Muscle layer of colon (tissue), 2 donors: ENCODE measurements around the gene CACNA1A.
"Not testable (repeated sequence)": the region's sequence is repeated elsewhere in the genome, so short reads cannot be mapped to it uniquely, and the experiment has no call there.

Source experiments
- H3K27ac ChIP-seq: one replicate; pipeline ENCODE4 v1.7.0; 2013; ENCODE audit warnings: low read depth, mild to moderate bottlenecking, low read length, moderate library complexity
- H3K27me3 ChIP-seq, 2 donors: one replicate each; pipeline ENCODE4 v1.7.0; 2013; ENCODE audit warnings: low read length in 2 of 2, mild to moderate bottlenecking in 2 of 2; ENCODE audit not compliant: insufficient read depth in 2 of 2, control insufficient read depth in 1 of 2
- H3K36me3 ChIP-seq: one replicate; pipeline ENCODE4 v1.7.0; 2013; ENCODE audit warnings: mild to moderate bottlenecking, low read length; ENCODE audit not compliant: insufficient read depth
- H3K4me1 ChIP-seq: one replicate; pipeline ENCODE4 v1.7.0; 2013; ENCODE audit warnings: mild to moderate bottlenecking, low read length; ENCODE audit not compliant: insufficient read depth
- H3K4me3 ChIP-seq, 2 donors: one replicate each; pipeline ENCODE4 v1.7.0; 2013; ENCODE audit warnings: low read length in 2 of 2, low read depth in 1 of 2, mild to moderate bottlenecking in 1 of 2, moderate library complexity in 1 of 2
- H3K9ac ChIP-seq: one replicate; pipeline ENCODE4 v1.7.0; 2013; ENCODE audit warnings: low read length
- H3K9me3 ChIP-seq: one replicate; pipeline ENCODE4 v1.7.0; 2013; ENCODE audit warnings: mild to moderate bottlenecking, low read length
- donor health status: abdominal sarcoma.
- donor health status: Adenocarcinoma of cecum.

The CACNA1A gene

GRCh38 chr19:13447978-13448377 is 58.3 kb downstream of the CACNA1A start:
- Histone ChIP-seq H3K4me3 (no peak overlapping the region), H3K4me1 (no peaks in the 10 kb centered on the region), H3K9ac (no peak overlapping the region), H3K27ac (no peak overlapping the region), H3K27me3 (no peaks in the 10 kb centered on the region), H3K36me3 (no peaks in the 10 kb centered on the region), H3K9me3 (peaks cover 10% of the 10 kb centered on the region)

GRCh38 chr19:13441810-13442512 is 64.3 kb downstream of the CACNA1A start:
- H3K9me3 ChIP-seq = no peaks in the 10 kb centered on the region
- no peaks in the 10 kb centered on the region for H3K36me3 ChIP-seq
- H3K9ac ChIP-seq = no peak overlapping the region
- no peak overlapping the region for H3K4me3 ChIP-seq
- H3K4me1 ChIP-seq = no peaks in the 10 kb centered on the region
- H3K27ac ChIP-seq = no peak overlapping the region
- no peaks in the 10 kb centered on the region for H3K27me3 ChIP-seq

GRCh38 chr19:13437919-13438618 is 68.2 kb downstream of the CACNA1A start:
- Histone ChIP-seq H3K27ac (no peak overlapping the region), H3K4me1 (no peaks in the 10 kb centered on the region), H3K36me3 (no peaks in the 10 kb centered on the region)

GRCh38 chr19:13436352-13436751 is 69.9 kb downstream of the CACNA1A start:
- Histone ChIP-seq H3K9me3 (no peaks in the 10 kb centered on the region), H3K27me3 (no peaks in the 10 kb centered on the region), H3K4me1 (no peaks in the 10 kb centered on the region), H3K27ac (no peak overlapping the region), H3K4me3 (no peak overlapping the region), H3K36me3 (no peaks in the 10 kb centered on the region), H3K9ac (no peak overlapping the region)

More at GRCh38 chr19:13437919-13438618, 68.2 kb downstream of the CACNA1A start:
- no peak overlapping the region for H3K4me3 ChIP-seq
- no peak overlapping the region for H3K9ac ChIP-seq
- no peaks in the 10 kb centered on the region for H3K9me3 ChIP-seq
- H3K27me3 ChIP-seq = no peaks in the 10 kb centered on the region

- H3K36me3 ChIP-seq = no peaks in the 10 kb centered on the region
- no peaks in the 10 kb centered on the region for H3K27me3 ChIP-seq
- H3K9ac ChIP-seq = no peak overlapping the region
- H3K4me3 ChIP-seq = no peak overlapping the region
- no peaks in the 10 kb centered on the region for H3K4me1 ChIP-seq
- no peaks in the 10 kb centered on the region for H3K9me3 ChIP-seq
- H3K27ac ChIP-seq = no peak overlapping the region
Observed at GRCh38 chr19:13430790-13431582, 75.3 kb downstream of the CACNA1A start.

- Histone ChIP-seq H3K9ac (no peak overlapping the region), H3K36me3 (no peaks in the 10 kb centered on the region), H3K4me1 (no peaks in the 10 kb centered on the region), H3K4me3 (no peak overlapping the region), H3K27ac (no peak overlapping the region), H3K27me3 (no peaks in the 10 kb centered on the region), H3K9me3 (no peaks in the 10 kb centered on the region)
Observed at GRCh38 chr19:13429563-13429962, 76.7 kb downstream of the CACNA1A start.

- no peaks in the 10 kb centered on the region for H3K9me3 ChIP-seq
- H3K36me3 ChIP-seq = no peaks in the 10 kb centered on the region
- no peaks in the 10 kb centered on the region for H3K27me3 ChIP-seq
- H3K4me1 ChIP-seq = no peaks in the 10 kb centered on the region
- no peak overlapping the region for H3K9ac ChIP-seq
- no peak overlapping the region for H3K27ac ChIP-seq
- H3K4me3 ChIP-seq = no peak overlapping the region
Observed at GRCh38 chr19:13428352-13428751, 77.9 kb downstream of the CACNA1A start.

GRCh38 chr19:13427273-13428051 is 78.8 kb downstream of the CACNA1A start:
- Histone ChIP-seq H3K9me3 (no peaks in the 10 kb centered on the region), H3K9ac (no peak overlapping the region), H3K4me3 (no peak overlapping the region), H3K27ac (no peak overlapping the region), H3K27me3 (no peaks in the 10 kb centered on the region), H3K36me3 (no peaks in the 10 kb centered on the region), H3K4me1 (no peaks in the 10 kb centered on the region)

- H3K4me1 ChIP-seq, H3K9ac ChIP-seq, H3K36me3 ChIP-seq, H3K27ac ChIP-seq, H3K27me3 ChIP-seq, H3K4me3 ChIP-seq, H3K9me3 ChIP-seq: not testable (repeated sequence)
Observed at GRCh38 chr19:13425875-13426274, 80.4 kb downstream of the CACNA1A start.

GRCh38 chr19:13425151-13425550 is 81.1 kb downstream of the CACNA1A start:
- no peak overlapping the region for H3K9ac ChIP-seq
- H3K9me3 ChIP-seq = no peaks in the 10 kb centered on the region
- H3K4me3 ChIP-seq = no peak overlapping the region
- no peaks in the 10 kb centered on the region for H3K27me3 ChIP-seq
- no peak overlapping the region for H3K27ac ChIP-seq
- H3K4me1 ChIP-seq = no peaks in the 10 kb centered on the region
- no peaks in the 10 kb centered on the region for H3K36me3 ChIP-seq

GRCh38 chr19:13420780-13421179 is 85.5 kb downstream of the CACNA1A start:
- H3K9me3 ChIP-seq = no peaks in the 10 kb centered on the region
- no peak overlapping the region for H3K27ac ChIP-seq
- no peak overlapping the region for H3K4me3 ChIP-seq
- no peaks in the 10 kb centered on the region for H3K36me3 ChIP-seq
- H3K4me1 ChIP-seq = no peaks in the 10 kb centered on the region
- no peaks in the 10 kb centered on the region for H3K27me3 ChIP-seq
- H3K9ac ChIP-seq = no peak overlapping the region
